Measurements from ENCODE around the gene LINGO1.

LINGO1 gene, protein sequence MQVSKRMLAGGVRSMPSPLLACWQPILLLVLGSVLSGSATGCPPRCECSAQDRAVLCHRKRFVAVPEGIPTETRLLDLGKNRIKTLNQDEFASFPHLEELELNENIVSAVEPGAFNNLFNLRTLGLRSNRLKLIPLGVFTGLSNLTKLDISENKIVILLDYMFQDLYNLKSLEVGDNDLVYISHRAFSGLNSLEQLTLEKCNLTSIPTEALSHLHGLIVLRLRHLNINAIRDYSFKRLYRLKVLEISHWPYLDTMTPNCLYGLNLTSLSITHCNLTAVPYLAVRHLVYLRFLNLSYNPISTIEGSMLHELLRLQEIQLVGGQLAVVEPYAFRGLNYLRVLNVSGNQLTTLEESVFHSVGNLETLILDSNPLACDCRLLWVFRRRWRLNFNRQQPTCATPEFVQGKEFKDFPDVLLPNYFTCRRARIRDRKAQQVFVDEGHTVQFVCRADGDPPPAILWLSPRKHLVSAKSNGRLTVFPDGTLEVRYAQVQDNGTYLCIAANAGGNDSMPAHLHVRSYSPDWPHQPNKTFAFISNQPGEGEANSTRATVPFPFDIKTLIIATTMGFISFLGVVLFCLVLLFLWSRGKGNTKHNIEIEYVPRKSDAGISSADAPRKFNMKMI

DNA sequence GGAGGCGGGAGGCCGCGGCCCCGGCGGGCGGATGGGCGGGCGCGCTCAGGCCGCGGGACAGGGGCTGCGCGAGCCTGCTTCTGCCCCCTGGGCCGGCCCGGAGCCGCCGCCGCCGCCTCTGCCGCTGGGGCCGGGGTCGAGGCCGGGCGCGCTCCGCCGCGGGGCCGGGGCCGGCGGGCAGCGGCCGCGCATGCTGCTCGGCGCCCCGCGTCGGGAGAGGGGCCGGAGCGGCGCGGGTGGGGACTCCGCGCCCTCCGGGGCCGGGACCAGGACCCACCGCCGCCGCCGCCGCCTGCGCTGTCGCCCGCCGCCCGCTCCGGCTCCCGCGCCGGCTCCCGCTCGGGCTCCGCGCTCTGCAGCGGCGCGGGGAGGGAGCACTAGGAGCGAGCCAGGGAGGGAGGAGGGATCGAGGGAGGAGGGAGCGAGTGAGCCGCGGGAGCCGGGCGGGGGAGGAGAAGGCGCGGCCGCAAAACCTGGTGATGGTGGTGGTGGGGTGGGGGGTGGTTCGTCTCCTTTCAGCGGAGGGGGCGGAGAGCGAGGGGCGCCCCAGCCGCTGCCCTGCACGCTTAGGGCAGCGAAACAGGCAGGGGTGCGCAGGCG is at the start of gene LINGO1:
LINGO1 (minus strand) TSS at position 379 of the 600 bp plus-strand sequence. CDS start 597 bp downstream, outside the sequence.
- DNase-seq (ENCODE audit: low spot score): no peak

DNA sequence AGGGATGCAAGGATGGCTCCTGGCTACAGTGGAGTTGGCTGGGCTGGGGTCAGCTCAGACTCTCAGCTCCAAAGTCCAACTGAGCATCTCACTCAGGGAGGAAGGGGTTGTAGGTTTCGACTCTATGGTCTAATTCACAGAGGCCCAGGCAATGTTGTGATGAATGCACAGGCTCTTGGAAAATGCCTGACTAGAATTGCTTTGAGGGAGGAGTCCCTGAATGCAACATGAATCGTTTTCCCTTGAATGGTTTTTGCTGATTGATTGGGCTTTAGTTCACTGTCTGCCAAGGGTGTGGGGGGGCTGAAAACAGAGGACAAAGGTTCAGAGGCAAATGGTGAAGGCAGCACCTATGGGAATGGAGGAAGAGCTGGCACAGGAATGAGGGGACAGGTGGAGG is 48.6 kb upstream of the LINGO1 start:
- no peak for DNase-seq (ENCODE audit: low spot score)

DNA sequence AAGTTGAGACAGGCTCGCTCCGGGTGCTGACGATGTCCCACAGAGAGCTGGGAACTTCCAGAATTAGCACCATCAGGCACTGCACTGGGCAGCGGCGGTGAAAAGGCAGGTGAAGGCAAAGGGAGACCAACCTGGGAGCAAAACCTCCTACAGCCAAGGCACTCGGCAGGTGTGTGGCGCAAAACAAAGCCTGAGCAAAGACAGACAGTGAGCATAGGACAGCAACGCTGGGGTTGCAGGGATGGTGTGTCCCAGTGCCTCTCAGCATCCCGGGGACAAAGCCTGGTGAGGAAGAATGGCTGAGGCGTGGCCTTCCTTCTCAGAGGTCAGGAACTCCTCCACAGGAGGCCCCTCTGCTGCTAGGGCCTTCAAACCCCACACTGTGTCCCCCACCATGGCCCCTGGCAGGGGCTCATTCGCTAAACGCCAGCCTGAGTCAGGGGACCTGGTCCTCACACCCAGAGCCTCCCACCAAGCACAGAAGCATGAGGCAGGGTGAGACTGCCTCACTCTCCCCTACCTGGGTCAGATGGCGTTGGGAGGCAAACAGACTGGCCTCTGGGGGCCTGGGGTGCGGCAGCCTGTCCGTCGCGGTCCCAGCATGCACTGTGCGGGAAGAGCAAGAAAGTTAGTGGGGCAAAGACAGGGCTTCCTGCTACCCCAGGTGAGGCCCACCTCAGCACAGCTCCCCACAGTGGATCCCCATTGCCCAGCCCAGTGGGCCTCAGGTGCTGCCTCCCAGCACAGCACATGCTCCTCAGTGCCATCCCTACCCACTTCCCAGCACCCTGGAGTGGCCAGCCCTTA is 44.1 kb upstream of the LINGO1 start:
- no peak for DNase-seq (ENCODE audit: low spot score)

DNA sequence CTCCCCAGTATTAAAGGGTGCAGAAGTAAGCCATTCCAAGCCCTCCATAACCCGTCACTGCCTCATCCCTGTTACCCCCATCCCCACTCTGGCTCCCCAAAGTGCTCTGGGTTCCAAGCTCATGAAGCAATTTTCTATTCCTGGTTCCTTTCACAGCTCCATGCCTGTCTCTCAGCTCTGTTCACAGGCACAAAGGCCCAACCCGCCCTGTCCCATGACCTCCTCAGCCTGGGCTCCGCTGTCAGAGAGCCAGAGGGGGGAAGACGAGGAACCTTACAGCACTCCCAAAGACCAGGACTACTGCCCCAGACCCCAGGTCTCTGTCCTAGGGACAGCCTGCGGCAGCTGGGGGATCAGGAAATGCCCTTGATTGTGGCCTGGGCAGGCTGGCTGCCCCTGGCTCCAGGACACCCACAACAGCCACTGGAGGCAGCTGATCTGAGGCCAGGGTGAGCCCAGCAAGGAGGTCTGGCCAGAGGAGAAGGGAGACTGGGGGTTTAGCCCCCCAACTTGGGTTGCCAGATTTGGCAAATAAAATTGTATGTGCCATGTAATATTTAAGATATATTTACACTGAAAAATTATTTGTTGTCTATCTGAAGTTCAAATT is 43.2 kb upstream of the LINGO1 start:
- no peak for DNase-seq (ENCODE audit: low spot score)

DNA sequence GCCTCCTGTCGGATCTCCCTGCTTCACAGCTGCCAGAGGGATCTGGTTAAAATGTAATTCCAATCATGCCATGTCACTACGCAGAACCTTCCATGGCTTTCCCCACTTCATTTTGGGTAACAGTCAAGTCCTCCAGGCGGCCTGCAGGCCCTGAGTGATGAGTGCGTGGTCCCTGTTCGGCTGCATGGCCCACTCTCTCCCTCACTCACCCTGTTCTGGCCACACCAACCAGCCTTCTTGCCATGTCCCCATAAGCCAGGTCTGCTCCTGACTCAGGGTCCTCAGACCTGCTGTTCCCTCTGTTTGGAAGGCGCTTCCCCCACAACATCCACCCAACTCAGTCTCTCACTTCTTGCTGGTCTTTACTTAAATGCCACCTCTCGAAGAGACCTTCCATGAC is 41.6 kb upstream of the LINGO1 start:
- DNase-seq (ENCODE audit: low spot score): no peak

DNA sequence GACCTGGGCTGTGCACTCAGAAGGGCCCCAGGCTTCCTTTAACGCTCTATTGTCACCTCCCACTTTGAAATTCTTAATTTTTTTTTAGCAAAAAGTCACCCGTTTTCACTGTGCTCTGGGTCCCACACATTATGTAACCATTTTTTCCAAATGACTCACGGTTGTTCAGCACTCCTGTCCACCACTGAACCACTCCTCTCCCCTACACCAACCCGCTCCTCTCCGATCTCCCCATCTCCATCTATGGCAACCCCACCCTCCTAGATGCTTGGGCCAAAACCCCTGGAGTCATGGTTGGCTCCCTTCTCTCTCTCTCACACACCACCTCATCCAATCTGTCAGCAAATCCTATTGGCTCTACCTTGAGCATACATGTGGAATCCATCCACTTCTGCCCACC is 41.2 kb upstream of the LINGO1 start:
- DNase-seq (ENCODE audit: low spot score): no peak

DNA sequence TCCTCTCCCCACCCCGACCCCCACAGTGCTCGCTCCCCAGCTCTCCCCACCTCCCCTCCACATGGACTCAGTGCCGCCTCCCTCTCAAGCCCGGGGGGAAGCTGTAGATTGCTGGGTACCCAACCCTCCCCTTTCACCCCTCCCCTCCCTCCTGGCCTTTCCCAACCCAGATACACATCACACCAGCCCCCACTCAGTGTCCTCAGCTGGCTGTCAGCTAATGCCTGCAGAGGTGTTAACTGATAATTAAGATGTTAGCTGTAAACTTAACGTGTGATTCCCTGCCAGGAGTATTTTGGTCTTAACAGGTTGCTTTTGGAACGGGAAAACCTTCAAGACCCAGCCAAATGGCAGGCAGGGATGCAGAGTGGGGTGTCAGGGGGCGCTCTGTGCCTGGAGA is 39.4 kb upstream of the LINGO1 start:
- DNase-seq (ENCODE audit: low spot score): no peak

DNA sequence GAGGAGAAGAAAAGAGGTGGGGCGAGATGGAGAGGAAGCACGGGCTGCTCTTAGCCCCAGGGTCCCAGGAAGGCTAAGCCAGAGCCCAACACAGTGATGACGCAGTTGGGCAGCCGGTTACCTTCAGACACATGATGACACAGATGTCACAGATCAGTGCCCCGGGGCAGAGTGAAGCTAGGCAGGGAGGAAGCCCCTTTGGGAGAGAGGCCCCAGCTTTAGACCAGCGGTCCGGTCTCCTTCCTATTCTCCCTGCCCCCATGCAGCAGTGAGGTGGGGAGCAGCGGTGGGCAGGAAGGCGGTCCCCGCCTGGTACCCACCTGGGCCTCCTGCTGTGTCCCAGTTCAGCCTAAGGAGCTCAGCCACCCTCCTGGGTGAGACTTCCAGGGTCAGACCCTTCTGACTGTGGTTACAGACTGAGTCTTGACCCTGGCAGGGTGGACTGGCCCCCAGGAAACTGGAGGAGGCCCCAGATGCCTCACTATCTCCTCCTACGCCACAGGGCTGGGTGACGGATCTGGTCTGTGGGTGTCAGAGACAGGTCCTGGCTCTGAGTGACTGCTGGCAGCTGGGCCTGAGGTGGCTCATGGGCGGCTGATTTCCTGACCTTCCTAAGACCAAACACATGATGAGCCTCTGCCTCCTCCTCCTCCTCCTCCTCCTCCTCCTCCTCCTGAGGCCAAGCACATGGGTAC is 38.8 kb upstream of the LINGO1 start:
- no peak for DNase-seq (ENCODE audit: low spot score)

DNA sequence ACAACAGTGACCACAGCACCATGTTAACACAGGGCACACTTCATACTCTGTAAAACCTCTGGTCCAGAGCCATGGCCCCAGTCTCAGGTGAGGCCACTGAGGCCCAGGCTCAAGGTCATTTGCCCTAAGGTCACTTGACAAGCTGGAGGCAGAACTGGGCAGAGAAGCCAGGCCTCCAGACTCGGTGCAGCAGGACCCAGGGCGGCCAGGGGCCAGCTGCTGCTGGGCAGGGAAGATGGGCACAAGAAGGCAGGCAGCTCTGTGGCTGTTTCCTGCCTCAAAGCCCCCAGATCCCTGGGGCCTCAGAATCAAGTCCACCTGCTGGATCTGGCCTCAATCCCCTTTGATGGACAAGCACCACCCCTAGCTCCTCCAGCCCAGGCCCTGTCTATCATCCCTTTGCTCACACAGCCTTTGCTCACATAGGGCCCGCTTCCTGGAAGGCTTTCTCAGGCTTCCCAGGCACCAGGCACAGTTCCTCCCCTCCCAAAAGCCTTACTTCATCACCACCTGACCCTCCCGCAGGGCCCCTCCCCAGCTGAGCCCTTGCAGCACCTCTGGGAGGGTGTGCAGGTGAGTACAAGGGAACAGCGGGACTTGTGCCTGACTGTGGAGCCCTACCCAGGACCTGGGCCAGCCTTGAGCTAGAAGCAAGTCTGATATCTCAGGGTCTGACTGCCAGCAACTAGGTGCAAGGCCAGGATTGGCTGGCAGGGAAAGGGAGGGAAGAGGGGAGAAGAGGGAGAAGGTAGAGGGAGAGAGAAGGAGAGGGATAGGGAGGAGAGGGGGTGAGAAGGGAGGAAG is 38.0 kb upstream of the LINGO1 start:
- no peak for DNase-seq (ENCODE audit: low spot score)

DNA sequence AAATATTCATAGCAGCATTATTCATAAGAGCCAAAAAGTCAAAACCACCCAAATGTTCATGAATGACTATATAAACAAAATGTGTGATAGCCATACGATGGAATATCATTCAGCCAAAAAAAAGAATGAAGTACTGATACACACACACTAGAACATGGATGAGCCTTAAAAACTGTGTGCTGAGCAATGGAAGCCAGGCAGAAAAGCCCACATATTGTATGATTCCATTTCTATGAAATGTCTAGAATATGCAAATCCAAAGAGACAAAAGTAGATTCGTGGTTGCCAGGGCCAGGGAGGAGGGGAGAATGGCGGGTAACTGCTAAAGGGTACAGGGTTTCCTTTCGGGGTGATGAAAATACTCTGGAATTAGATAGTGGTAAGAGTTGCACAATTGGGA is 37.2 kb upstream of the LINGO1 start:
- no peak for DNase-seq (ENCODE audit: low spot score)

DNA sequence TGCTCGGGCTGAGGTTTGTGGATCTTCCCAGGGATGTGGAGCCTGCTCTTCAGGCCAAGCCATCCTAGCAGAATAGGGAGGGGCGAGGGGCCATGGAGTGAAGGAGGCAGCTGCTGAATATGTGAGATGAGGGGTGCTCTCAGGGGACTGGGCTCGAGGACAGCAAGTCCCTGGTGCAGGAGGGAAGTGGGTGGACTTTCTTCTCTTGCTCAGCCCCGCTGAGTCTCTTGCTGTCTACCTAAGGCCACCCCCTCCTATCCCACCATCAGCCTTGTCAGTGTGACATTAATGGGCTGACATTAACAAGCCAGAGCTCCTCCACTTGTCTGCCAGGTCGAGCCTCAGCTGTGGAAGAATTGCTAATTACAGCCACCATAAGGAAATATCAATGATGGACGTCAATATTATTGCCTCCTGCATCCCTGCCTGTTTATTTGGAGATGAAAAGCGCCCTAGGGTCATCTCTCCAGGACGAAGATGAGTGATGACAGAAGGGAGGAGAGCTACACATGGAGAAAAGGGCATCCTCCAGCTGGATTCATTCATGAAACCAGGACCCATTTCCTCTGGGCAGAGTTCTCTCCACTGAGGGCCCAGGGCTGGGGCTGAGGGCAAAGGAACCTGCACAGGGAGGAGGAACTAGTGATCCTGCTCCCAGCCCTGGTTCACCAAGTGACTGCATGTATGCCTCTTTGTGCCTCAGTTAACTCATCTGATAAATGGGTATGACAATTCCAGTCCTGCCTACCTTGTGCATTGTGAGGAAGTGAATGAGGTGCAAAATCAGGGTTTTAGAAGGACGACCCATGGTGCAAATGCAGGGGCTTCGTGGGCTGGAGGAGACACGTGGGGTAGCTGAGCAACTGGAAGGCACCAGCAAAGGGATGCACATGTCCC is 34.9 kb upstream of the LINGO1 start:
- DNase-seq (ENCODE audit: low spot score): no peak

DNA sequence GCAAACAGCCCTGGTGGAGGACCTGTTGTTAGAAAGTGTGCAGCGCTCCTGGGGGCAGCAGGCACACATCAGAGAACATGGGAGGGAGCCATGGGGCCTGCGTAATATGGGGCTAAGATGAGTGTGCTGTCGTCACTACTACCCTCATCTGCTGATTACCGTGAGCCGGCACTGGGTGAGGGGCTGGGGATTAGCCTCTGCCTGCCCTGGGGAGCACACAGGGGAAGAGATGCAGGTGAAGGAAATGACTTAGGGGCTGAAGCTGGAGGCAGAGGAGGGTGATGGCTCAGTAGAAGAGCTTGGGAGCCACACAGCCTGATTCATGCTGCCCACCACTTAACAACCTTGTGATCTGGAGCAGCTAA is 33.6 kb upstream of the LINGO1 start:
- no peak for DNase-seq (ENCODE audit: low spot score)

DNA sequence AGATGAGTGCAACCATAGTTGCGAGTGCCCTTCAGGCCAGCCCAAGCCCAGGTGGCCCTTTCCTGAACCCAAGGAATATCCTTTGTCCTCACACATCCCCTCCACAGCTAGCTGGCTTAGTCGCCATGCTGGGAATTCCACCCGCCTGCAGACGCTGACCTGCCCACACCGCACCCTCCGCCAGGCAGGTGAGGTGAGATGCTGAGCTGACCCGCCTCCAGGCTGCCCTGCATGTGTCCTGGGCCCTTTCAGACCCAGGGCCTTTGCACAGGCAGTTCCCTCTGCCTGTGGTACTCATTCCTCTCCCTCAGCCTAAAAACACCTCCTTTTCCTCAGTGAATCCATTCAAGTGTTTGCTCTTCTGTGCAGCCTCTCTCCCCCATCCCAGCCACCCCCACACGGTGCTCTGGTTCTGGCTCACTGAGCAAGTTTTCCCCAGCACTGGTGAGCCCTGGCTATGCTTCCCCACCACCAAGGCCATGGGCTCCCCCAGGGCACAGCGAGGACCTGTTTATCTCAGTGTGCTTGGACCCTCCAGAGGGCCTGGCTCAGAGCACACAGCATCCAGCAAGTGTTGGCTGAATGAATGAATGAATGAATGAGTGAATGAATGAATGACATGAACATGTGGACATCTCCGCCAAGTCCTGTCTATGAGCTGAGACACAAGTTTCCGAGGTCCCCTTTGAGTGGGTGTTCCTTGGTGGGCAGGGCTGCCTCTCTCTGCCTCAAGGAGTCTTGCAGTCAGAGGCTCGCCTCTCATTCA is 33.0 kb upstream of the LINGO1 start:
- no peak for DNase-seq (ENCODE audit: low spot score)

DNA sequence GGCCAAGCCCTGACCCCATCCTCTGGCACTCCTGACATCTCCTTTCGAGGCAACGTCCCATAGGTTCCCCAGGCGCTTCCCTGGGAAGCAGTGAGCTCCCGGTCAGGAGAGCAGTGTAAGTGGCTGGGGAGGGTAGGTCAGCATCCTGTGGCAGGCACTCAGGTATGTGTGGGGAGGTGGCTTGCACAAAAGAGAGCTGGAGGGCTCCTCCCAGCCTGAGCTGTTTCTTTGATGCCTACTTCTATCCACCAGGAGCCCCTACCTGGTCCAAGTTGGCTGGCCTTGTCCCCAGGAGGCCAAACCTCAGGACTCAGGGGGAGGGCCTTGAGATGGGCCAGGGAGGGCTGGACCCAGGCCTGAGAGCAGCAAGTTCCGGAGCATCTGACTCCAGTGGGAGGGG is 31.7 kb upstream of the LINGO1 start:
- no peak for DNase-seq (ENCODE audit: low spot score)

DNA sequence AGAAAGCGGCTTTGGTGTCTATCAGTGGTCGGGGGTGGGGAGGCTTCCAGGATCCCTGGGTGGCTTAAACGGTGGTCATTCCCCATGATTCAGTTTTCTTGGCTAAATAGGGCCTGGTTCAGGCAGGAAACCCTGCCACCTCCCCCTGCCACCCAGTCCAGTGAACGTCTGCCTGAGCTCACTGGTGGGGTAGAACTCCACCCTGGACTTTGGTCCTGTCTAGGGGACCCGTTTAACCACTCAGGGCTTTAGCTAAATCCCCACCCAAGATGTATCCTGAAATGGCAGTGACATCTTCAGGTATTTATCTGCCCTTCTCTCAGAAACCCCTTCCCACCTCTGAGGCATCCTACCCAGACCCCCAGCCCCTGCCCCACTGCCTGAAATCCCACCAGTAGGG is 30.5 kb upstream of the LINGO1 start:
- no peak for DNase-seq (ENCODE audit: low spot score)

DNA sequence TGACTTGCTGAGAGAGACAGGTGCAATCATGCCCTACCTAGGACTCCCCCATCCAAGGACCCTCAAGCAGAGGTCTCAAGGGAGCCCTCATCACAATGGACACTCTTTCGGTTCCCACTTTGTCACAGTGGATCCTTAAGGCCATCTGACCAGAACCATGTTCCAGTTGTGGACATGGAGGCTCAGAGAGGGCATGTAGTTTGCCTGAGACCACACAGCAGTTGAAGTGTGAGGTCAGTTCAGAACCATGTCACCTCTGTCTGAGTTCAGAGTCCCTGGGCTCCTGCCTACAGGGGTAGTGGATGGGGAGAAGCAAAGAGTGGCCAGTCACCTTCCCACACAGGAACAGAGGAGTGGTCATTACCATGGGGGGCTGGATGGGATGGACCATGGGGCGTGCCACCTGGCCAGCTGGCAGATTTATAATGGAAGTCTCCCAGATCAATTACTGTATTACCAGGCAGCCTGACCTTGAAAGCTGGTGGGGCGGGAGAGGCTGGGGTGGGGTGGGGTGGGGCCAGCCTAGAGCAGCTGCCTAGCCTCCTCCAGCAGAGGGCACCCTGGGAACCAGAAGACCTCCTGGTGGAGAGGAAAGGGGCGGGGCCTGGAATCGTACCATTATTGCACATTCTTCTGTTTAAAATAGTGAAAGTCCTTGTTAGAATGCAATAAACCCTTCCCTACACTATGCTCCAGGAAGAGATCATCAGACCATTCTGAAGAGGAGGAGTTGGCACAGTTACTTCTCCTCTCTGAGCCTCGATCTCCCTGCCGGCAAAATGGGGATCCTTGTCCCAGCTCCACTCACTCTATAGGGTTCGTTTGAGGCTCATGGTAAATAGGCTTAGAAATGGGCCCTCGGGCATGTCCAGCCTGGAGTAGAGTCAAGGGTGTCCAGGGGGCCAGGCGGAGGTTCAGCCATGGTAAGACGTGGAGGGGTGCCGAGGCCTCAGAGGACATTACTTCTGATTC is 26.9 kb upstream of the LINGO1 start:
- DNase-seq (ENCODE audit: low spot score): peak; percentile 73

DNA sequence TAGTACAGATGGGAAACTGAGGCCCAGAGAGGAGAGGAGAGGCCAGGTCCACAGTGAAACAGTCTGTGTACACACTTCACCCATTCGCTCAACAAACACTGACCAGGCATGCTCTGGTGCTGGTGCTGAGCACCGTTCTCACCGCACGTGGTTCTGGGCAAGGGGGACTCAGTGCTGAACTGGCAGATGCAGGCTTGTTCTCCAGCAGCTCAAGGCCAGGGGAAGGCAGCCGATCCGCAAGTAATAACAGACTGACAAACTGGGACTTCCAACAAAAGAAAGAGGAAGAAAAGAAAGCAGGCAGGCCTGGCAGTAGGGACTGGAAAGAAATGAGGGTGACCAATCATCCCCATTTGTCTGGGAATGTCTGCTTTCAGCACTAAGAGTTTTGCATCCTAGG is 25.6 kb upstream of the LINGO1 start:
- DNase-seq (ENCODE audit: low spot score): no peak

All from AG08396 (cell line).